Vagina (tissue), 2 donors: Measurements from ENCODE around the gene PCBD2. TPM values are rescaled to one million over a fixed set of nuclear protein-coding genes. Genes with fewer than 3 reads are reported as not detected.
"Not testable (repeated sequence)": the region's sequence is repeated elsewhere in the genome, so short reads cannot be mapped to it uniquely, and the experiment has no call there.

Experiments
- DNase-seq, 2 donors: peaks; one replicate each; pipeline ENCODE4 v3.0.0-alpha.2; 2017; ENCODE audit errors: extremely low spot score in 2 of 2
- H3K27ac ChIP-seq: fragments of 200-600 bp; sonication (generic); one replicate; pipeline ENCODE4 v1.5.1; 2019
- H3K27me3 ChIP-seq: fragments of 200-600 bp; sonication (generic); one replicate; pipeline ENCODE4 v1.5.1; 2019
- H3K36me3 ChIP-seq, 2 donors: fragments of 200-600 bp; sonication (generic); one replicate each; pipeline ENCODE4 v1.5.1; 2017 to 2019
- H3K4me1 ChIP-seq: fragments of 200-600 bp; sonication (generic); one replicate; pipeline ENCODE4 v1.5.1; 2019
- H3K4me3 ChIP-seq, 2 donors: fragments of 200-600 bp; sonication (generic); 1 replicate in 1 of 2; 2 replicates in 1 of 2; pipeline ENCODE4 v1.5.1; 2016 to 2019
- H3K9me3 ChIP-seq: fragments of 200-600 bp; sonication (generic); one replicate; pipeline ENCODE4 v1.5.1; 2019
- CTCF ChIP-seq, 3 experiments: fragments of 450-650 bp in 2 of 3; fragments of 200-600 bp in 1 of 3; sonication (generic) in 1 of 3; IDR thresholded peaks; one replicate each; pipeline ENCODE4 v1.5.1; 2017 to 2019; ENCODE audit warnings: antibody characterized with exemption in 3 of 3, mild to moderate bottlenecking in 2 of 3, moderate library complexity in 2 of 3
- POLR2A ChIP-seq, 2 donors: fragments of 450-650 bp; IDR thresholded peaks; one replicate each; pipeline ENCODE4 v1.6.1; 2017; ENCODE audit warnings: antibody characterized with exemption in 2 of 2, mild to moderate bottlenecking in 2 of 2, moderate library complexity in 2 of 2
- POLR2AphosphoS5 ChIP-seq, 2 donors: sonication (generic); formaldehyde crosslinking; IDR thresholded peaks; one replicate each; pipeline ENCODE4 v1.9.0; 2017; ENCODE audit warnings: antibody characterized with exemption in 2 of 2, mild to moderate bottlenecking in 2 of 2, low read depth in 1 of 2; ENCODE audit not compliant: insufficient read depth in 1 of 2
- intact Hi-C: fragments of 100-400 bp; cut with DNase I; formaldehyde crosslinking; loops from one replicate; pipeline ENCODE4 v1.15.1; 2023
- total RNA-seq: library from RNA; depleted of rRNA; stranded (reverse); fragments of >200 nt; gene quantifications from one replicate; pipeline ENCODE4 v1.2.3, GENCODE V29; 2016

Gene PCBD2
- total RNA-seq, 1 donor from 2014 or later = 6.1 TPM

- no peaks in the 10 kb centered on the region for H3K36me3 ChIP-seq
- H3K4me3 ChIP-seq = no peak overlapping the region
- TF ChIP-seq POLR2AphosphoS5 (IDR thresholded peaks at IDR 0.05; ENCODE audit: insufficient read depth in 1 of 2, low read depth in 1 of 2) = no peak
- TF ChIP-seq POLR2A (IDR thresholded peaks at IDR 0.05) = no peak
- no peak for TF ChIP-seq CTCF (IDR thresholded peaks at IDR 0.05)
- intact Hi-C loops = no loop called here
- no peaks in the 10 kb centered on the region for H3K4me1 ChIP-seq
- no peaks in the 10 kb centered on the region for H3K27me3 ChIP-seq
- H3K9me3 ChIP-seq = peaks cover 29% of the 10 kb centered on the region
- no peak for DNase-seq
- no peak overlapping the region for H3K27ac ChIP-seq
Measured at GRCh38 chr5:134979416-134979815, 74.5 kb downstream of the PCBD2 start.

- no peaks in the 10 kb centered on the region for H3K4me1 ChIP-seq
- H3K27ac ChIP-seq = no peak overlapping the region
- H3K9me3 ChIP-seq = peaks cover 29% of the 10 kb centered on the region
- H3K4me3 ChIP-seq = no peak overlapping the region
- TF ChIP-seq CTCF (IDR thresholded peaks at IDR 0.05) (no peak), POLR2A (IDR thresholded peaks at IDR 0.05) (no peak), POLR2AphosphoS5 (IDR thresholded peaks at IDR 0.05; ENCODE audit: insufficient read depth in 1 of 2, low read depth in 1 of 2) (no peak)
- intact Hi-C loops = no loop called here
- H3K36me3 ChIP-seq = no peaks in the 10 kb centered on the region
- no peaks in the 10 kb centered on the region for H3K27me3 ChIP-seq
- DNase-seq = no peak
Measured at GRCh38 chr5:134982230-134982629, 77.3 kb downstream of the PCBD2 start.

- H3K27ac ChIP-seq = no peak overlapping the region
- no peaks in the 10 kb centered on the region for H3K4me1 ChIP-seq
- no peaks in the 10 kb centered on the region for H3K27me3 ChIP-seq
- H3K9me3 ChIP-seq = no peaks in the 10 kb centered on the region
- no peak overlapping the region for H3K4me3 ChIP-seq
- DNase-seq = no peak
- intact Hi-C loops = no loop called here
- no peak for TF ChIP-seq CTCF (IDR thresholded peaks at IDR 0.05)
- no peak for TF ChIP-seq POLR2AphosphoS5 (IDR thresholded peaks at IDR 0.05; ENCODE audit: insufficient read depth in 1 of 2, low read depth in 1 of 2)
- no peak for TF ChIP-seq POLR2A (IDR thresholded peaks at IDR 0.05)
- no peaks in the 10 kb centered on the region for H3K36me3 ChIP-seq
Measured at GRCh38 chr5:134989266-134989830, 84.4 kb downstream of the PCBD2 start.

- H3K36me3 ChIP-seq, DNase-seq, intact Hi-C loops, H3K27ac ChIP-seq, H3K27me3 ChIP-seq, H3K4me1 ChIP-seq, H3K9me3 ChIP-seq, H3K4me3 ChIP-seq: not testable (repeated sequence)
Measured at GRCh38 chr5:134990183-134990582, 85.3 kb downstream of the PCBD2 start.

GRCh38 chr5:134992148-134992547, 87.2 kb downstream of the PCBD2 start:
- Histone ChIP-seq H3K36me3 (no peaks in the 10 kb centered on the region), H3K4me3 (no peak overlapping the region), H3K9me3 (no peaks in the 10 kb centered on the region), H3K4me1 (no peaks in the 10 kb centered on the region), H3K27ac (no peak overlapping the region), H3K27me3 (no peaks in the 10 kb centered on the region)
- intact Hi-C loops = no loop called here
- DNase-seq = no peak
- TF ChIP-seq POLR2AphosphoS5 (IDR thresholded peaks at IDR 0.05; ENCODE audit: insufficient read depth in 1 of 2, low read depth in 1 of 2) (no peak), POLR2A (IDR thresholded peaks at IDR 0.05) (no peak), CTCF (IDR thresholded peaks at IDR 0.05) (no peak)
